ENCODE measurements around the gene NFRKB.

DNA sequence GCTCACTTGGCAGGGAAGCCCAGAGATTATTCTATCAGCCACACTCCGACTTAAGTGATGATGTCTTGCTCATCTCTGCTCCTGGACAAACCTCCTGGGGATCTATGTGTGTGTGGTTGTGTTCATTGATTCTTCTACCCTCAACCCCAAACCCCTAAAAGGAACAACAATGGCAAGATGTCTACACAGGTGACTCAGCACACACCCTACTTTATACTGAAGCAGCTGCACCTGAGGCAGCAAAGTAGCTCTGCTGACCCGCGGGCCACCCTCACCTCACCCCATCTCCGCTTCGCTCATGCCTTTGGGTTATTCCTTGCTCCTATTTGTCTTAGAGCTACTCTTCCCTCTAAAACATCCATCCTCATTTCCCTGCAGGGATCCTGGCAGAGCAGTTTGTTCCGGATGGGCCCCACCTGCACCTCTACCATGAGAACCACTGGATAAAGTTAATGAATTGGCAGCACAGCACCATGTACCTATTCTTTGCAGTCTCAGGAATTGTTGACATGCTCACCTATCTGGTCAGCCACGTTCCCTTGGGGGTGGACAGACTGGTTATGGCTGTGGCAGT is 41.1 kb downstream of the NFRKB start:
- no peak for TF ChIP-seq EZH2 (IDR thresholded peaks at IDR 0.05; ENCODE audit: low read length, unreplicated experiment)
- TF ChIP-seq, protein P1, sequence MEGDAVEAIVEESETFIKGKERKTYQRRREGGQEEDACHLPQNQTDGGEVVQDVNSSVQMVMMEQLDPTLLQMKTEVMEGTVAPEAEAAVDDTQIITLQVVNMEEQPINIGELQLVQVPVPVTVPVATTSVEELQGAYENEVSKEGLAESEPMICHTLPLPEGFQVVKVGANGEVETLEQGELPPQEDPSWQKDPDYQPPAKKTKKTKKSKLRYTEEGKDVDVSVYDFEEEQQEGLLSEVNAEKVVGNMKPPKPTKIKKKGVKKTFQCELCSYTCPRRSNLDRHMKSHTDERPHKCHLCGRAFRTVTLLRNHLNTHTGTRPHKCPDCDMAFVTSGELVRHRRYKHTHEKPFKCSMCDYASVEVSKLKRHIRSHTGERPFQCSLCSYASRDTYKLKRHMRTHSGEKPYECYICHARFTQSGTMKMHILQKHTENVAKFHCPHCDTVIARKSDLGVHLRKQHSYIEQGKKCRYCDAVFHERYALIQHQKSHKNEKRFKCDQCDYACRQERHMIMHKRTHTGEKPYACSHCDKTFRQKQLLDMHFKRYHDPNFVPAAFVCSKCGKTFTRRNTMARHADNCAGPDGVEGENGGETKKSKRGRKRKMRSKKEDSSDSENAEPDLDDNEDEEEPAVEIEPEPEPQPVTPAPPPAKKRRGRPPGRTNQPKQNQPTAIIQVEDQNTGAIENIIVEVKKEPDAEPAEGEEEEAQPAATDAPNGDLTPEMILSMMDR (conservative IDR thresholded peaks at IDR 0.05; ENCODE audit: low read depth, low read length): no peak

Measured in PC-3 (cell line).